ENCODE measurements around the gene CENPS.

CENPS gene

GRCh38 chr1:10431070-10431730 is 967 bp downstream of the CENPS start:
- H3K36me3 ChIP-seq: no peaks in the 10 kb centered on the region
- H3K4me1 ChIP-seq (ENCODE audit: control insufficient read depth in 1 of 2, insufficient read depth in 1 of 2, low read depth in 1 of 2, low read length in 1 of 2): peaks cover 34 to 43% of the 10 kb centered on the region in 2 experiments
- H3K27me3 ChIP-seq: no peaks in the 10 kb centered on the region
- TF ChIP-seq, protein P1, sequence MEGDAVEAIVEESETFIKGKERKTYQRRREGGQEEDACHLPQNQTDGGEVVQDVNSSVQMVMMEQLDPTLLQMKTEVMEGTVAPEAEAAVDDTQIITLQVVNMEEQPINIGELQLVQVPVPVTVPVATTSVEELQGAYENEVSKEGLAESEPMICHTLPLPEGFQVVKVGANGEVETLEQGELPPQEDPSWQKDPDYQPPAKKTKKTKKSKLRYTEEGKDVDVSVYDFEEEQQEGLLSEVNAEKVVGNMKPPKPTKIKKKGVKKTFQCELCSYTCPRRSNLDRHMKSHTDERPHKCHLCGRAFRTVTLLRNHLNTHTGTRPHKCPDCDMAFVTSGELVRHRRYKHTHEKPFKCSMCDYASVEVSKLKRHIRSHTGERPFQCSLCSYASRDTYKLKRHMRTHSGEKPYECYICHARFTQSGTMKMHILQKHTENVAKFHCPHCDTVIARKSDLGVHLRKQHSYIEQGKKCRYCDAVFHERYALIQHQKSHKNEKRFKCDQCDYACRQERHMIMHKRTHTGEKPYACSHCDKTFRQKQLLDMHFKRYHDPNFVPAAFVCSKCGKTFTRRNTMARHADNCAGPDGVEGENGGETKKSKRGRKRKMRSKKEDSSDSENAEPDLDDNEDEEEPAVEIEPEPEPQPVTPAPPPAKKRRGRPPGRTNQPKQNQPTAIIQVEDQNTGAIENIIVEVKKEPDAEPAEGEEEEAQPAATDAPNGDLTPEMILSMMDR (IDR thresholded peaks at IDR 0.05): no peak
- peak overlapping the region; percentile 81 for H3K27ac ChIP-seq
- H3K4me3 ChIP-seq (ENCODE audit: low read depth in 1 of 2, low read length in 1 of 2): peak overlapping the region; percentile 69 to 97
- H3K9me3 ChIP-seq: no peaks in the 10 kb centered on the region

- TF ChIP-seq, protein P1 (IDR thresholded peaks at IDR 0.05): no peak
- no peaks in the 10 kb centered on the region for H3K9me3 ChIP-seq
- H3K27ac ChIP-seq: no peak overlapping the region
- H3K27me3 ChIP-seq: no peaks in the 10 kb centered on the region
- H3K4me1 ChIP-seq (ENCODE audit: control insufficient read depth in 1 of 2, insufficient read depth in 1 of 2, low read depth in 1 of 2, low read length in 1 of 2): peaks cover 19 to 26% of the 10 kb centered on the region in 2 experiments
- no peak overlapping the region for H3K4me3 ChIP-seq (ENCODE audit: low read depth in 1 of 2, low read length in 1 of 2)
- no peaks in the 10 kb centered on the region for H3K36me3 ChIP-seq
Observed at GRCh38 chr1:10432910-10433700, 2.9 kb downstream of the CENPS start.

DNA sequence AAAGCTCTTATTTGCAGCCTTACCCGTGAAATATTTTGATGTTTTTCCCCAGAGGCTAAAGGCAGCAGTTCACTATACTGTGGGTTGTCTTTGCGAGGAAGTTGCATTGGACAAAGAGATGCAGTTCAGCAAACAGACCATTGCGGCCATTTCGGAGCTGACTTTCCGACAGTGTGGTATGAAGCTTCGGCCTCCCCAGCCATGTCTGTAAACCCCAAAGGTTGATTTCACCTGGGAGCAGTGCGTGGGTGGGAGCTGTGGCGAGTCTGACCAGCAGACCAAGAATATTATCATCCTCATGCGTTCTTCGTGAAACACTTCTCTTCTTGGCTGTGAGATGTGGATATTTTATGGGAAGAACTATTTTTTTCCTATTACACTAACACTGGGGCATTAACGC is 3.6 kb downstream of the CENPS start:
- H3K9me3 ChIP-seq: no peaks in the 10 kb centered on the region
- TF ChIP-seq, protein P1 (IDR thresholded peaks at IDR 0.05): no peak
- H3K27ac ChIP-seq: no peak overlapping the region
- H3K27me3 ChIP-seq: no peaks in the 10 kb centered on the region
- peaks cover 16 to 20% of the 10 kb centered on the region in 2 experiments for H3K4me1 ChIP-seq (ENCODE audit: control insufficient read depth in 1 of 2, insufficient read depth in 1 of 2, low read depth in 1 of 2, low read length in 1 of 2)
- H3K4me3 ChIP-seq (ENCODE audit: low read depth in 1 of 2, low read length in 1 of 2): no peak overlapping the region
- no peaks in the 10 kb centered on the region for H3K36me3 ChIP-seq

DNA sequence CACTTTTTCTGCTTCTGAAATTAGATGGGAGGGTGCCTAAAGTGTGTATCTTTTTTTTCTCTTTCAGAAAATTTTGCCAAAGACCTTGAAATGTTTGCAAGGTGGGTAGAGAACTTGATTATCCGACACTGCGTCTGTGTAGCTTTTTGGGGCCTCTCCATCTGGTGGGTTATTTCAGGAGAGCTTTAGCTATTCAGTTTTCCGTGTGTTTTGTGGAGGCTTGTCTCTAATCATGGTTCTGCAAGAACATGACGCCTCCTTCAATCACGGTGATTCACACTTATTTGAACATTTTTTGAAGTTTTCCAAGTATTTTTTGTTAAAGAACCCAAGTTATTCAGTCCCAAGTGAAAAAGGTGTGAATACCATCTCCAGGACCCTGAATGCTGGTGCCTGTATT is 4.4 kb downstream of the CENPS start:
- Histone ChIP-seq H3K27me3 (no peaks in the 10 kb centered on the region), H3K27ac (no peak overlapping the region), H3K4me1 (ENCODE audit: control insufficient read depth in 1 of 2, insufficient read depth in 1 of 2, low read depth in 1 of 2, low read length in 1 of 2) (peaks cover 15 to 16% of the 10 kb centered on the region in 2 experiments), H3K9me3 (no peaks in the 10 kb centered on the region), H3K4me3 (ENCODE audit: low read depth in 1 of 2, low read length in 1 of 2) (no peak overlapping the region), H3K36me3 (no peaks in the 10 kb centered on the region)
- TF ChIP-seq, protein P1 (IDR thresholded peaks at IDR 0.05): no peak

- H3K4me1 ChIP-seq (ENCODE audit: control insufficient read depth in 1 of 2, insufficient read depth in 1 of 2, low read depth in 1 of 2, low read length in 1 of 2): no peaks in the 10 kb centered on the region
- TF ChIP-seq, protein P1 (IDR thresholded peaks at IDR 0.05): no peak
- no peak overlapping the region for H3K27ac ChIP-seq
- H3K9me3 ChIP-seq: no peaks in the 10 kb centered on the region
- H3K36me3 ChIP-seq: no peaks in the 10 kb centered on the region
- no peak overlapping the region for H3K4me3 ChIP-seq (ENCODE audit: low read depth in 1 of 2, low read length in 1 of 2)
- H3K27me3 ChIP-seq: no peaks in the 10 kb centered on the region
Observed at GRCh38 chr1:10437052-10437451, 6.8 kb downstream of the CENPS start.
